GM12873 (cell line): Measurements from ENCODE around the gene PIK3CB.

ENCODE experiments used
- CTCF ChIP-seq: IDR thresholded peaks from 2 replicates; pipeline ENCODE4 v1.5.1; 2012; ENCODE audit warnings: low read depth, mild to moderate bottlenecking, moderate library complexity, low read length, control low read depth; ENCODE audit not compliant: insufficient read depth; ENCODE audit errors: missing control alignments

Gene PIK3CB

GRCh38 chr3:138712086-138712485 lies 122.6 kb downstream of the PIK3CB start:
- TF ChIP-seq CTCF = no peak

- no peak for TF ChIP-seq CTCF
These were observed 129.1 kb downstream of the PIK3CB start for GRCh38 chr3:138705675-138706074.

GRCh38 chr3:138696666-138697370 lies 137.9 kb downstream of the PIK3CB start:
- no peak for TF ChIP-seq CTCF

GRCh38 chr3:138694287-138695007 lies 140.3 kb downstream of the PIK3CB start:
- no peak for TF ChIP-seq CTCF

GRCh38 chr3:138692152-138692551 lies 142.6 kb downstream of the PIK3CB start:
- TF ChIP-seq CTCF = no peak

GRCh38 chr3:138691351-138691750 lies 143.4 kb downstream of the PIK3CB start:
- no peak for TF ChIP-seq CTCF

- no peak for TF ChIP-seq CTCF
These were observed 144.7 kb downstream of the PIK3CB start for GRCh38 chr3:138690036-138690435.
